A549 (cell line): ENCODE data around the gene SMG1.
"Not testable (repeated sequence)": the region's sequence is repeated elsewhere in the genome, so short reads cannot be mapped to it uniquely, and the experiment has no call there.

Experiments used
- ATOH8 ChIP-seq: fragments of 250-450 bp; sonication (Bioruptor Pico); IDR thresholded peaks from 2 replicates; pipeline ENCODE4 v1.5.0; 2020; ENCODE audit warnings: low read depth, mild to moderate bottlenecking, moderate library complexity
- CEBPB ChIP-seq, 2 experiments: fragments of >200 bp in 1 of 2; sonication (Bioruptor Twin) in 1 of 2; formaldehyde crosslinking in 1 of 2; IDR thresholded peaks; 2 replicates each; pipeline ENCODE4 v1.6.1; 2012 to 2016
- CTCF ChIP-seq: fragments of >200 bp; sonication (Bioruptor Twin); formaldehyde crosslinking; IDR thresholded peaks from 3 replicates; pipeline ENCODE4 v1.5.1; 2016
- EP300 ChIP-seq, 2 experiments: fragments of >200 bp; sonication (Bioruptor Twin); formaldehyde crosslinking; IDR thresholded peaks; 2 replicates in 1 of 2; 3 replicates in 1 of 2; pipeline ENCODE4 v1.6.1; 2016 to 2017
- ESRRA ChIP-seq: fragments of 150-350 bp; IDR thresholded peaks from 2 replicates; pipeline ENCODE4 v1.6.1; 2014; ENCODE audit warnings: mild to moderate bottlenecking, low read length, borderline replicate concordance
- FOSL2 ChIP-seq, 2 experiments: fragments of 450-650 bp in 1 of 2; fragments of >200 bp in 1 of 2; sonication (Bioruptor Twin) in 1 of 2; formaldehyde crosslinking; IDR thresholded peaks; 2 replicates each; pipeline versions ENCODE4 v1.5.0 to v1.6.1; 2016 to 2020; ENCODE audit warnings: mild to moderate bottlenecking in 1 of 2, moderate library complexity in 1 of 2
- MYC ChIP-seq: IDR thresholded peaks from 2 replicates; pipeline ENCODE4 v1.6.1; 2012; ENCODE audit warnings: mild to moderate bottlenecking, inconsistent platforms, low read length, improper control_type of control experiment, borderline replicate concordance
- NPAS2 ChIP-seq: fragments of 250-450 bp; sonication (Bioruptor Pico); IDR thresholded peaks from 2 replicates; pipeline ENCODE4 v1.8.0; 2022; ENCODE audit warnings: mild to moderate bottlenecking, moderate library complexity, borderline replicate concordance
- POLR2A ChIP-seq: IDR thresholded peaks from 2 replicates; pipeline ENCODE4 v1.6.1; 2012; ENCODE audit warnings: mild to moderate bottlenecking, low read length
- RAD21 ChIP-seq, 2 experiments: fragments of >200 bp in 1 of 2; sonication (Bioruptor Twin) in 1 of 2; formaldehyde crosslinking in 1 of 2; IDR thresholded peaks in 1 of 2; conservative IDR thresholded peaks in 1 of 2; 2 replicates in 1 of 2; 3 replicates in 1 of 2; pipeline ENCODE4 v1.6.1; 2012 to 2018; ENCODE audit warnings: inconsistent platforms in 1 of 2
- RFX5 ChIP-seq: fragments of 450-650 bp; IDR thresholded peaks from 2 replicates; pipeline ENCODE4 v1.7.1; 2014; ENCODE audit warnings: antibody characterized with exemption, mild to moderate bottlenecking, moderate library complexity
- ZC3H11A ChIP-seq: fragments of 450-650 bp; IDR thresholded peaks from 2 replicates; pipeline ENCODE4 v1.6.1; 2014; ENCODE audit warnings: antibody characterized with exemption, mild to moderate bottlenecking

DNA sequence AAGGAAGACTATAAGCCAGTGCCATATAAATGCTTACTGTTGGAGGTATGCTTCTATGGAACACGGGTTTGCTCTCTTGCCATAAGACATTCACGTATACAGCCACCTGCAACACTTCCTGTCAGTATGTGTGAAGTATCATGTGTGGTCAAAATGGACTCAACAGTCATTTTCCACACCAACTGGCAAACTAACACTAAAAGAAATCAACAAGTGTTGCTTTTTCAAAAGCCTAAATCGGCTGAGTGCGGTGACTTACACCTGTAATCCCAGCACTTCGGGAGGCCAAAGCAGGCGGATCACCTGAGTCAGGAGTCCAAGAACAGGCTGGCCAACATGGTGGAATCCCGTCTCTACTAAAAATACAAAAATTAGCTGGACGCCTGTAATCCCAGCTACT is 3.1 kb downstream of the SMG1 start:
- TF ChIP-seq POLR2A; FOSL2 (IDR thresholded peaks at IDR 0.05); FOSL2 (CRISPR knock-in tag; IDR thresholded peaks at IDR 0.05); EP300 (IDR thresholded peaks at IDR 0.05); CEBPB (IDR thresholded peaks at IDR 0.05); MYC; RFX5; ESRRA; NPAS2; CTCF; RAD21 (conservative IDR thresholded peaks at IDR 0.05 in 1 of 2, IDR thresholded peaks at IDR 0.05 in 1 of 2); ATOH8 (CRISPR knock-in tag); ZC3H11A: not testable (repeated sequence)
